WI38 (cell line): ENCODE data around the gene H19.

ENCODE experiments used
- H3K4me3 ChIP-seq: 2 replicates; pipeline ENCODE4 v1.5.1; 2011; ENCODE audit warnings: low read depth, mild to moderate bottlenecking, control low read depth, low read length
- CTCF ChIP-seq: IDR thresholded peaks from 2 replicates; pipeline ENCODE4 v1.5.1; 2012; ENCODE audit warnings: low read depth, mild to moderate bottlenecking, control low read depth, low read length

H19 gene

GRCh38 chr11:1969776-1970175, 27.9 kb downstream of the H19 start:
- H3K4me3 ChIP-seq = no peak overlapping the region
- no peak for TF ChIP-seq CTCF

GRCh38 chr11:1969035-1969434, 28.6 kb downstream of the H19 start:
- TF ChIP-seq CTCF = no peak
- no peak overlapping the region for H3K4me3 ChIP-seq

- no peak for TF ChIP-seq CTCF
- no peak overlapping the region for H3K4me3 ChIP-seq
Observed at GRCh38 chr11:1968454-1969002, 29.1 kb downstream of the H19 start.

GRCh38 chr11:1967641-1968225, 29.9 kb downstream of the H19 start:
- no peak for TF ChIP-seq CTCF
- H3K4me3 ChIP-seq = no peak overlapping the region

GRCh38 chr11:1966531-1966930, 31.1 kb downstream of the H19 start:
- H3K4me3 ChIP-seq = no peak overlapping the region
- no peak for TF ChIP-seq CTCF

GRCh38 chr11:1964955-1965354, 32.7 kb downstream of the H19 start:
- TF ChIP-seq CTCF = no peak
- no peak overlapping the region for H3K4me3 ChIP-seq

- no peak for TF ChIP-seq CTCF
- no peak overlapping the region for H3K4me3 ChIP-seq
Observed at GRCh38 chr11:1964348-1964747, 33.3 kb downstream of the H19 start.
